Mesendoderm (in vitro differentiated cells): ENCODE data around the gene CRB2.

Experiments used
- DNase-seq: peaks from one replicate; pipeline ENCODE4 v3.0.0; 2013
- H2AK5ac ChIP-seq: 2 replicates; pipeline ENCODE4 v1.6.1; 2013; ENCODE audit warnings: low read length, inconsistent platforms
- H2BK120ac ChIP-seq: 2 replicates; pipeline ENCODE4 v1.6.1; 2013; ENCODE audit warnings: low read depth, mild to moderate bottlenecking, low read length, moderate library complexity, mixed read lengths
- H2BK15ac ChIP-seq: replicated peaks from 2 replicates; pipeline ENCODE4 v1.6.1; 2013; ENCODE audit warnings: low read depth, mild to moderate bottlenecking, moderate library complexity
- H2BK5ac ChIP-seq: 2 replicates; pipeline ENCODE4 v1.6.1; 2013; ENCODE audit warnings: low read length, inconsistent platforms
- H3K18ac ChIP-seq: 2 replicates; pipeline ENCODE4 v1.6.1; 2013; ENCODE audit warnings: mild to moderate bottlenecking, low read length, mixed read lengths
- H3K23ac ChIP-seq: one replicate; pipeline ENCODE4 v1.6.1; 2013; ENCODE audit warnings: low read length
- H3K27ac ChIP-seq: 2 replicates; pipeline ENCODE4 v1.5.1; 2013; ENCODE audit warnings: low read depth, mild to moderate bottlenecking, inconsistent platforms, low read length, moderate library complexity
- H3K27me3 ChIP-seq: 2 replicates; pipeline ENCODE4 v1.6.1; 2013; ENCODE audit warnings: low read length, control low read depth, mild to moderate bottlenecking, inconsistent platforms; ENCODE audit not compliant: insufficient read depth, poor library complexity
- H3K36me3 ChIP-seq: 2 replicates; pipeline ENCODE4 v1.6.1; 2013; ENCODE audit warnings: low read length, inconsistent platforms; ENCODE audit not compliant: control insufficient read depth, insufficient read depth
- H3K4ac ChIP-seq: one replicate; pipeline ENCODE4 v1.6.1; 2013; ENCODE audit warnings: low read depth, mild to moderate bottlenecking, low read length, moderate library complexity
- H3K4me1 ChIP-seq: 2 replicates; pipeline ENCODE4 v1.6.1; 2013; ENCODE audit warnings: low read depth, low read length, inconsistent platforms; ENCODE audit not compliant: control insufficient read depth
- H3K4me2 ChIP-seq: 2 replicates; pipeline ENCODE4 v1.6.1; 2013; ENCODE audit warnings: low read length
- H3K4me3 ChIP-seq: 2 replicates; pipeline ENCODE4 v1.5.1; 2013; ENCODE audit warnings: mild to moderate bottlenecking, low read length
- H3K56ac ChIP-seq: one replicate; pipeline ENCODE4 v1.6.1; 2013; ENCODE audit warnings: low read length
- H3K79me1 ChIP-seq: 2 replicates; pipeline ENCODE4 v1.6.1; 2013; ENCODE audit warnings: low read length, inconsistent platforms
- H3K79me2 ChIP-seq: 2 replicates; pipeline ENCODE4 v1.6.1; 2013; ENCODE audit warnings: mild to moderate bottlenecking, low read length; ENCODE audit not compliant: control insufficient read depth, insufficient read depth
- H3K9ac ChIP-seq: 2 replicates; pipeline ENCODE4 v1.6.1; 2013; ENCODE audit warnings: low read length, inconsistent platforms
- H4K5ac ChIP-seq: one replicate; pipeline ENCODE4 v1.6.1; 2013; ENCODE audit warnings: low read length
- H4K8ac ChIP-seq: one replicate; pipeline ENCODE4 v1.6.1; 2013; ENCODE audit warnings: low read depth, mild to moderate bottlenecking, control low read depth, low read length, moderate library complexity
- WGBS: extraction: QIAGEN DNeasy Blood & Tissue Kit; methylation state at CpG from one replicate; pipeline ENCODE4 v1.1.7; 2013; ENCODE audit warnings: low lambda C conversion rate, missing lambda C conversion rate; ENCODE audit not compliant: insufficient coverage; ENCODE audit errors: extremely low coverage; 5-methylcytosine and 5-hydroxymethylcytosine counted together

CRB2 gene

GRCh38 chr9:123324767-123325183 lies 31.2 kb upstream of the CRB2 start:
- no peak for DNase-seq
- Histone ChIP-seq H4K8ac (no peak overlapping the region), H3K9ac (no peak overlapping the region)

GRCh38 chr9:123326187-123326586 lies 29.8 kb upstream of the CRB2 start:
- no CpG with 5 or more reads among the region's 6 CpGs for WGBS
- H3K23ac ChIP-seq = no peak overlapping the region

More at GRCh38 chr9:123324767-123325183, 31.2 kb upstream of the CRB2 start:
- Histone ChIP-seq H3K27ac (no peak overlapping the region), H3K4me1 (peaks cover 2% of the 10 kb centered on the region), H4K5ac (no peak overlapping the region), H3K27me3 (no peaks in the 10 kb centered on the region), H3K79me1 (no peaks in the 10 kb centered on the region), H3K4ac (no peak overlapping the region), H3K23ac (no peak overlapping the region), H2AK5ac (no peak overlapping the region), H3K36me3 (no peaks in the 10 kb centered on the region), H3K4me3 (no peak overlapping the region), H3K79me2 (no peaks in the 10 kb centered on the region), H3K18ac (no peak overlapping the region), H3K56ac (peak overlapping the region; percentile 11), H3K4me2 (no peak overlapping the region), H2BK120ac (no peak overlapping the region), H2BK15ac (no peak overlapping the region), H2BK5ac (peak overlapping the region; percentile 30)
- WGBS = no CpG with 5 or more reads among the region's 10 CpGs

DNA sequence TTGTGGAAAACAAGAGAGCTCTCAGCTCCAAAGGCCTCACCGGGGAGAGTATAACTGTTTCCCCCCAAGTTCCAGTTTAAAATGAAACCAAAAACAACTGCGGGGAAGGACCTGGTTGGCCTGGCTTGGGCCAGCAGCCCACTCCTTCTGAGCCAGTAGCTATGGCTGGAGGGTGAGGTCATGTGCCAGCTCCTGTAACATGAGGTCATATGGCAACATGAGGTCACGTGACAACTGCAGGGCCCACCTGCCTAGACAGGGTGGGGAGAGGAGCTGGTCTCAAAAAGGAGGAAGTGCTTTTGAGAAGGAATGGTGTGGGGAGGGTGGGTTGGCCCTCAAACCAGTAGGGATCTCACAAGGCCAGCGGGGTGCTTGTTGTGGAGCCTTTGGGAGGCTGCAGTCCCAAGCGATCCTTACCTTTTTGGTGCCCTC lies 29.3 kb upstream of the CRB2 start:
- H2BK15ac ChIP-seq = no peak overlapping the region
- no peak overlapping the region for H2BK120ac ChIP-seq
- no peak overlapping the region for H2AK5ac ChIP-seq
- no peak overlapping the region for H3K4ac ChIP-seq
- H3K9ac ChIP-seq = no peak overlapping the region
- H3K56ac ChIP-seq = no peak overlapping the region
- no peak overlapping the region for H2BK5ac ChIP-seq
- no peaks in the 10 kb centered on the region for H3K27me3 ChIP-seq
- no peak overlapping the region for H3K4me3 ChIP-seq
- no peaks in the 10 kb centered on the region for H3K79me1 ChIP-seq
- no peaks in the 10 kb centered on the region for H3K79me2 ChIP-seq
- H3K23ac ChIP-seq = no peak overlapping the region
- peak; percentile 79 for DNase-seq
- no peak overlapping the region for H3K4me2 ChIP-seq
- no peaks in the 10 kb centered on the region for H3K36me3 ChIP-seq
- no peak overlapping the region for H4K8ac ChIP-seq
- H3K18ac ChIP-seq = no peak overlapping the region
- no peak overlapping the region for H3K27ac ChIP-seq
- H4K5ac ChIP-seq = no peak overlapping the region
- H3K4me1 ChIP-seq = peaks cover 2% of the 10 kb centered on the region
- no CpG with 5 or more reads among the region's 5 CpGs for WGBS

More at GRCh38 chr9:123326187-123326586, 29.8 kb upstream of the CRB2 start:
- Histone ChIP-seq H2BK15ac (no peak overlapping the region), H4K8ac (no peak overlapping the region), H3K4ac (no peak overlapping the region), H3K4me1 (peaks cover 2% of the 10 kb centered on the region), H3K36me3 (no peaks in the 10 kb centered on the region), H3K27ac (no peak overlapping the region), H3K27me3 (no peaks in the 10 kb centered on the region), H2BK5ac (no peak overlapping the region), H2AK5ac (peak overlapping the region; percentile 32), H3K79me2 (no peaks in the 10 kb centered on the region), H3K18ac (no peak overlapping the region), H4K5ac (no peak overlapping the region), H3K56ac (no peak overlapping the region), H3K9ac (no peak overlapping the region), H3K4me2 (no peak overlapping the region), H2BK120ac (no peak overlapping the region), H3K79me1 (no peaks in the 10 kb centered on the region), H3K4me3 (no peak overlapping the region)
- no peak for DNase-seq

- H3K4me2 ChIP-seq = no peak overlapping the region
- H2BK5ac ChIP-seq = no peak overlapping the region
- H2BK15ac ChIP-seq = no peak overlapping the region
- H3K9ac ChIP-seq = no peak overlapping the region
- no peak overlapping the region for H3K4ac ChIP-seq
- no peak overlapping the region for H2AK5ac ChIP-seq
- H4K5ac ChIP-seq = no peak overlapping the region
- H3K4me3 ChIP-seq = no peak overlapping the region
- H3K36me3 ChIP-seq = no peaks in the 10 kb centered on the region
- no peaks in the 10 kb centered on the region for H3K79me1 ChIP-seq
- no peaks in the 10 kb centered on the region for H3K27me3 ChIP-seq
- H3K23ac ChIP-seq = no peak overlapping the region
- H3K56ac ChIP-seq = peak overlapping the region; percentile 28
- no peak overlapping the region for H2BK120ac ChIP-seq
- H3K79me2 ChIP-seq = no peaks in the 10 kb centered on the region
- peaks cover 2% of the 10 kb centered on the region for H3K4me1 ChIP-seq
- no peak overlapping the region for H3K27ac ChIP-seq
- H4K8ac ChIP-seq = no peak overlapping the region
- H3K18ac ChIP-seq = no peak overlapping the region
- peak; percentile 51 for DNase-seq
- no CpG with 5 or more reads among the region's 8 CpGs for WGBS
Measured at GRCh38 chr9:123327697-123328100, 28.3 kb upstream of the CRB2 start.

- Histone ChIP-seq H2AK5ac (no peak overlapping the region), H4K8ac (no peak overlapping the region), H3K79me2 (no peaks in the 10 kb centered on the region), H3K4me1 (no peaks in the 10 kb centered on the region), H2BK5ac (no peak overlapping the region), H2BK120ac (no peak overlapping the region), H3K4ac (no peak overlapping the region), H3K9ac (no peak overlapping the region), H2BK15ac (no peak overlapping the region), H4K5ac (no peak overlapping the region), H3K36me3 (no peaks in the 10 kb centered on the region), H3K27me3 (no peaks in the 10 kb centered on the region), H3K56ac (no peak overlapping the region), H3K4me3 (no peak overlapping the region), H3K18ac (no peak overlapping the region), H3K79me1 (no peaks in the 10 kb centered on the region), H3K23ac (no peak overlapping the region), H3K27ac (no peak overlapping the region), H3K4me2 (no peak overlapping the region)
- DNase-seq = no peak
- WGBS = no CpG with 5 or more reads among the region's 6 CpGs
Measured at GRCh38 chr9:123329329-123329955, 26.6 kb upstream of the CRB2 start.
